ENCODE measurements around the gene PTPRE. TPM values are rescaled to one million over a fixed set of nuclear protein-coding genes. Genes with fewer than 3 reads are reported as not detected.

PTPRE gene
- total RNA-seq, 4 donors from 2014 or later, result 9.8 to 24.9 (median 22.7) TPM

DNA sequence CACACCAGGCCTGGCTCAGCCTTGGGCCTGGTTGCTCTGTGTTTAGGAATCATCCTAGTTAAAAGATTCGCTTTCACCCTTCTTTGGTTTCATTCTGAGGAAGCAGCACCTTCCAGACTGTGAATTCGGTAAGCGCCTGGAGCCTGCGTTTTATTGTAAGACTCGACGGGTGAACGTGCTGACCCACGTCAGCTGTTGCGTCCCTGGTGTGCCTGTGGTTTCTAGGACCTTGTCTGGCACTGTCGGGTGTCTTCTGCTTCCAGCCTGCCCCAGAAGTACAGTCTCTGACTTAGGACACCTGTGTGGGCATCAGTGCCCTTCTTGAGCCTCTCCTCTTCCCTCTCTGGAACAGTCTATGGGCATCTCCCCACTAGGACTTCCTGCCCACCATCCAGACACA is 193.0 kb downstream of the PTPRE start:
- no peak for DNase-seq
- WGBS, 2 donors, result 93 to 95% methylated on average over 10 of the region's 10 CpGs
- TF ChIP-seq, protein P1, sequence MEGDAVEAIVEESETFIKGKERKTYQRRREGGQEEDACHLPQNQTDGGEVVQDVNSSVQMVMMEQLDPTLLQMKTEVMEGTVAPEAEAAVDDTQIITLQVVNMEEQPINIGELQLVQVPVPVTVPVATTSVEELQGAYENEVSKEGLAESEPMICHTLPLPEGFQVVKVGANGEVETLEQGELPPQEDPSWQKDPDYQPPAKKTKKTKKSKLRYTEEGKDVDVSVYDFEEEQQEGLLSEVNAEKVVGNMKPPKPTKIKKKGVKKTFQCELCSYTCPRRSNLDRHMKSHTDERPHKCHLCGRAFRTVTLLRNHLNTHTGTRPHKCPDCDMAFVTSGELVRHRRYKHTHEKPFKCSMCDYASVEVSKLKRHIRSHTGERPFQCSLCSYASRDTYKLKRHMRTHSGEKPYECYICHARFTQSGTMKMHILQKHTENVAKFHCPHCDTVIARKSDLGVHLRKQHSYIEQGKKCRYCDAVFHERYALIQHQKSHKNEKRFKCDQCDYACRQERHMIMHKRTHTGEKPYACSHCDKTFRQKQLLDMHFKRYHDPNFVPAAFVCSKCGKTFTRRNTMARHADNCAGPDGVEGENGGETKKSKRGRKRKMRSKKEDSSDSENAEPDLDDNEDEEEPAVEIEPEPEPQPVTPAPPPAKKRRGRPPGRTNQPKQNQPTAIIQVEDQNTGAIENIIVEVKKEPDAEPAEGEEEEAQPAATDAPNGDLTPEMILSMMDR (IDR thresholded peaks at IDR 0.05), result no peak
- no peak for TF ChIP-seq POLR2A (IDR thresholded peaks at IDR 0.05)

DNA sequence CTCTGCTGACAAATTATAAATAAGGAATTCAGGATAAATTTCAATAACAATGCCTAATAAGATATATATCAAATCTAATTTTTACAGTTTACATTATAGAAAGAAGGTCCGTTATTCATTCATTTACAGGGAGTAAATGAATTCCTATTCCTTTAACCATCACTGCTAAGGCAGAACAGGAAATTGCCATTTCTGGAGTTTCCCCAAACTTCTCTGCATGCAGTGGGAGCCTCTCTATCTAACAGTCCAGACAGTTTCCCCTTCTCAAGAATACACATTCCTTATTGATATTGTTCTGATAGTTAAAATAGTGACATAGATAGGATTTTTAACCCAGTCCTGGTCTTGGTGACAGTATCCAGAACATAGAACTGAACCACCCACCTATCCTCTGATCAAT is 195.0 kb downstream of the PTPRE start:
- 83 to 84% methylated on average over 1 of the region's 1 CpG for WGBS, 2 donors
- Histone ChIP-seq H3K9me3 (no peaks in the 10 kb centered on the region), H3K4me3 (no peak overlapping the region), H3K27ac (no peak overlapping the region), H3K27me3 (no peaks in the 10 kb centered on the region), H3K36me3 (peaks cover 0 to 67% (median 0%) of the 10 kb centered on the region in 3 donors), H3K4me1 (no peaks in the 10 kb centered on the region)
- TF ChIP-seq, protein P1 (IDR thresholded peaks at IDR 0.05), result no peak
- TF ChIP-seq POLR2A (IDR thresholded peaks at IDR 0.05), result no peak
- intact Hi-C loops (cut with DNase I), result no loop called here
- no peak for DNase-seq

More for the DNA sequence above, 193.0 kb downstream of the PTPRE start:
- no peaks in the 10 kb centered on the region for H3K9me3 ChIP-seq
- H3K4me1 ChIP-seq, result no peaks in the 10 kb centered on the region
- no peaks in the 10 kb centered on the region for H3K27me3 ChIP-seq
- no peak overlapping the region for H3K27ac ChIP-seq
- H3K36me3 ChIP-seq, result peaks cover 0 to 47% (median 0%) of the 10 kb centered on the region in 3 donors
- H3K4me3 ChIP-seq, result no peak overlapping the region
- intact Hi-C loops (cut with DNase I), result no loop called here

DNA sequence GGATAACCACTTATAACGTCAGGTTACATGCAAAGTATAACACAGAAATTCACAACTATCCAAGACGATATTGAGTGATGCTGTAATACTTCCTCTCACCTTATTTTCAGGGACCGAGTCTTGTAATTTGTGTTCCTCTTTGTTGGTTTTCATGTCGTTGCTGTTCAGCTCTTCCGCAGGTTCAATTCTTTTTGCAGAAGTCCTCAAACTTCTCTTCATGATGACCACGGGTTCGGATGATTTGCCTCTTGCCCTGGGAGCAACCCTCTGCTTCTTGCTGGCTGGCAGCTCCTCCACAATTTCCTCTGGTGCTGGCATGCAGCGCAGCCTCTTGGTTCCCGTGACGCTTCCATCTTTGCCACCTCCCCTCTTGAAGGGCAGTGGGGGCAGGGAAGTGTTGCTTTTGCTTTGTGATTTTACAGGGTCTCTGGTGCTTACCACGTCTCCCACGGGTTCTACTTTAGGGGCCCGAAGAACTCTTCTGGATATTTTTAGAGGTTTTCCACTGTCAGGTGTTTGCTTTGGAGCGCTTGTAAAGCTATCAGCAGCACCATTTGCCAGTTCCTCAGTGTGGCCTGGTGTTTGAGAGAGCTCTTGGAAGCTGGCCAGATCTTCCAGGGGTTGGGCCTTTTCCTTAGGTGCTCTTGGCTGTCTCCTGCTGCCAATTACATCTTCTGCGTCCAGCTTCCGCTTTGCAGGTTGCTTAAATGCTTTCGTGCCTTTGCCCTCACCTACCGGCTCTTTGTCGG is 195.8 kb downstream of the PTPRE start:
- Histone ChIP-seq H3K4me3 (no peak overlapping the region), H3K27me3 (no peaks in the 10 kb centered on the region), H3K36me3 (peaks cover 0 to 75% (median 0%) of the 10 kb centered on the region in 3 donors), H3K9me3 (no peaks in the 10 kb centered on the region), H3K4me1 (no peaks in the 10 kb centered on the region), H3K27ac (no peak overlapping the region)
- WGBS, 2 donors, result 80 to 86% methylated on average over 19 of the region's 19 CpGs
- intact Hi-C loops (cut with DNase I), result no loop called here
- TF ChIP-seq, protein P1 (IDR thresholded peaks at IDR 0.05), result no peak
- no peak for TF ChIP-seq POLR2A (IDR thresholded peaks at IDR 0.05)
- no peak for DNase-seq

DNA sequence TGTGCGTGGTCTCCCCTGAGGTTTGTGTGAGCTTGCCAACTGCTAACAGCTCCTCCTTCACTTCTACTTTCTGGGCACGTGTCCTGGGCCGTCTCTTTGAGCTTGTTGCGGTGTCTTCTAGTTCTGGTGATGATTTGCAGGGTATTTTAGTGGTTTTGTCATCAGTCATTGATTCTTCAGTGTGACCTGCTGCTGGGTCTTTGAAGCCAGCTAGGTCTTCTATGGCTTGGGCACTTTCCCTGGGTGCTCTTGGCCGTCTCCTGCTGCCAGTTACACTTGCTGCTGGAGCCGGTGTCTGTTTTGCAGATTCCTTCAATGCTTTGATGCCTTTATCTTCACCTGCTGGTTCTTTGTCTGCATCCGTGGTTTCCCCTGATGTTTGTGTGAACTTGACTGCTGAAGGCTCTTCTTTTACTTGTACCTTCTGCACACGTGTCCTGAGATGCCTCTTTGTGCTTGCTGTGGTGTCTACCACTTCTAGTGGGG is 196.4 kb downstream of the PTPRE start:
- Histone ChIP-seq H3K4me3 (no peak overlapping the region), H3K9me3 (no peaks in the 10 kb centered on the region), H3K36me3 (peaks cover 0 to 76% (median 0%) of the 10 kb centered on the region in 3 donors), H3K27me3 (no peaks in the 10 kb centered on the region), H3K27ac (no peak overlapping the region), H3K4me1 (no peaks in the 10 kb centered on the region)
- intact Hi-C loops (cut with DNase I), result no loop called here
- WGBS, 2 donors, result 79 to 81% methylated on average over 7 to 8 of the region's 8 CpGs
- no peak for DNase-seq
- TF ChIP-seq, protein P1 (IDR thresholded peaks at IDR 0.05), result no peak
- no peak for TF ChIP-seq POLR2A (IDR thresholded peaks at IDR 0.05)

DNA sequence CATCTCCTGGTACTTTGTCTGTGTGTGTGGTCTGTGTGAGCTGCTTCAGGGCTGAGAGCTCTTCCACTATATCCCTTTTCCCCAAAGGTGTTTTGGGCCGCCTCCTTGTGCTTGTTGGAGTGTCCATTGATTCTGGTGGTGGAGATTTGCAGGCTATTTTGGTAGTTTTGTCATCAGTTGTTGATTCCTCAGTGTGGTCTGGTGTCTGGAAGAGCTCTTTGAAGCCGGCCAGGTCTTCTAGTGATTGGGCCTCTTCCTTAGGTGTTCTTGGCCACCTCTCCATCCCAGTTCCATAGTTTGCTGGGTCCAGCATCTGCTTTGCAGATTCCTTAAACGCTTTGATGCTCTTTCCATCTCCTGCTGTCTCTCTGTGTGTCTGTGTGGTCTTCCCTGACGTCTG is 198.5 kb downstream of the PTPRE start:
- DNase-seq, result no peak
- TF ChIP-seq POLR2A (IDR thresholded peaks at IDR 0.05), result no peak
- Histone ChIP-seq H3K9me3 (no peaks in the 10 kb centered on the region), H3K27me3 (no peaks in the 10 kb centered on the region), H3K27ac (no peak overlapping the region), H3K4me3 (no peak overlapping the region), H3K4me1 (no peaks in the 10 kb centered on the region), H3K36me3 (peaks cover 0 to 69% (median 0%) of the 10 kb centered on the region in 3 donors)
- 94 to 95% methylated on average over 4 of the region's 4 CpGs for whole genome bisulfite sequencing, 2 donors
- intact Hi-C loops (cut with DNase I), result no loop called here
